ENCODE measurements around the gene DRC7.

DNA sequence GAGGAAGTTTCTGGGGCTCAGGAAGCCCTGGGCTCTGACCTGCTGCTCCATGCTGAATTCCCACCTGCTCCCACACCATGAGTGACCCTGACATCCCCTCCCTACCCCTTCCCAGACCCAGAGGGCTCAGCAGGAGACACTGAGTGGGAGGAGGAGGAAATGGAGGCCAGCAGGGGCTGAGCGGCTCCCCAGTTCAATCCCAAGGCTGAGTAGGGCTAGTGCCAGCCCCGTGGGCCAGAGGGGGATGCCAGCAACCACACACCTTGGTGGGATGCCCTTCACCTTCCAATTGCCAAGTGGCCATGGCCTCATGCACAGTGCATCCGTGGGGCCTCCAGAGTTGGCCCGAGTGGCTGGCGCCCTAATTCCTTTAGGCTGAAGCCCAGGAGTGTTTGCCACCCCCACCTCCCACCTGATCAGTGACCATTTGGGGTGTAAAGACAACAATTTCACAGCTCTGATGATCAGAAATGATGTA lies 27.5 kb upstream of the DRC7 start:
- no peak for TF ChIP-seq POLR2A (IDR thresholded peaks at IDR 0.05)
- TF ChIP-seq, protein P1, sequence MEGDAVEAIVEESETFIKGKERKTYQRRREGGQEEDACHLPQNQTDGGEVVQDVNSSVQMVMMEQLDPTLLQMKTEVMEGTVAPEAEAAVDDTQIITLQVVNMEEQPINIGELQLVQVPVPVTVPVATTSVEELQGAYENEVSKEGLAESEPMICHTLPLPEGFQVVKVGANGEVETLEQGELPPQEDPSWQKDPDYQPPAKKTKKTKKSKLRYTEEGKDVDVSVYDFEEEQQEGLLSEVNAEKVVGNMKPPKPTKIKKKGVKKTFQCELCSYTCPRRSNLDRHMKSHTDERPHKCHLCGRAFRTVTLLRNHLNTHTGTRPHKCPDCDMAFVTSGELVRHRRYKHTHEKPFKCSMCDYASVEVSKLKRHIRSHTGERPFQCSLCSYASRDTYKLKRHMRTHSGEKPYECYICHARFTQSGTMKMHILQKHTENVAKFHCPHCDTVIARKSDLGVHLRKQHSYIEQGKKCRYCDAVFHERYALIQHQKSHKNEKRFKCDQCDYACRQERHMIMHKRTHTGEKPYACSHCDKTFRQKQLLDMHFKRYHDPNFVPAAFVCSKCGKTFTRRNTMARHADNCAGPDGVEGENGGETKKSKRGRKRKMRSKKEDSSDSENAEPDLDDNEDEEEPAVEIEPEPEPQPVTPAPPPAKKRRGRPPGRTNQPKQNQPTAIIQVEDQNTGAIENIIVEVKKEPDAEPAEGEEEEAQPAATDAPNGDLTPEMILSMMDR (IDR thresholded peaks at IDR 0.05) = no peak
- TF ChIP-seq POLR2AphosphoS5 (IDR thresholded peaks at IDR 0.05; ENCODE audit: insufficient read depth in 1 of 2, low read depth in 1 of 2) = no peak
